GM21390 (cell line): ENCODE measurements around the gene VAMP4.
"Not testable (repeated sequence)": the region's sequence is repeated elsewhere in the genome, so short reads cannot be mapped to it uniquely, and the experiment has no call there.

Experiments
- ATAC-seq: cut with Tn5 transposase; IDR thresholded peaks from one replicate; pipeline ENCODE4 v1.9.1; 2021; ENCODE audit not compliant: unreplicated experiment

The VAMP4 gene

GRCh38 chr1:171702598-171702997 lies 39.3 kb downstream of the VAMP4 start:
- ATAC-seq = no peak

- ATAC-seq = no peak
Observed at GRCh38 chr1:171699531-171699930, 42.3 kb downstream of the VAMP4 start.

GRCh38 chr1:171695772-171696171 lies 46.1 kb downstream of the VAMP4 start:
- ATAC-seq = not testable (repeated sequence)

- ATAC-seq = not testable (repeated sequence)
Observed at GRCh38 chr1:171693541-171693940, 48.3 kb downstream of the VAMP4 start.

- ATAC-seq = no peak
Observed at GRCh38 chr1:171683870-171684269, 58.0 kb downstream of the VAMP4 start.

- ATAC-seq = no peak
Observed at GRCh38 chr1:171680339-171680738, 61.5 kb downstream of the VAMP4 start.

GRCh38 chr1:171676823-171677222 lies 65.0 kb downstream of the VAMP4 start:
- no peak for ATAC-seq

GRCh38 chr1:171674431-171675405 lies 67.1 kb downstream of the VAMP4 start:
- ATAC-seq = no peak

- no peak for ATAC-seq
Observed at GRCh38 chr1:171670739-171671138, 71.1 kb downstream of the VAMP4 start.

GRCh38 chr1:171668372-171668771 lies 73.5 kb downstream of the VAMP4 start:
- ATAC-seq = no peak

- no peak for ATAC-seq
Observed at GRCh38 chr1:171666114-171666769, 75.6 kb downstream of the VAMP4 start.

- no peak for ATAC-seq
Observed at GRCh38 chr1:171664976-171665375, 76.9 kb downstream of the VAMP4 start.

GRCh38 chr1:171663854-171664575 lies 77.8 kb downstream of the VAMP4 start:
- no peak for ATAC-seq

GRCh38 chr1:171663036-171663853 lies 78.6 kb downstream of the VAMP4 start:
- ATAC-seq = no peak

GRCh38 chr1:171661076-171661650 lies 80.7 kb downstream of the VAMP4 start:
- ATAC-seq = no peak

GRCh38 chr1:171656206-171656605 lies 85.7 kb downstream of the VAMP4 start:
- ATAC-seq = not testable (repeated sequence)

- ATAC-seq = no peak
Observed at GRCh38 chr1:171655746-171656116, 86.1 kb downstream of the VAMP4 start.

- peak; percentile 91 for ATAC-seq
Observed at GRCh38 chr1:171654942-171655745, 86.7 kb downstream of the VAMP4 start.

GRCh38 chr1:171654201-171654941 lies 87.5 kb downstream of the VAMP4 start:
- ATAC-seq = no peak
